ENCODE data around the gene SLX1B. TPM values are rescaled to one million over a fixed set of nuclear protein-coding genes. Genes with fewer than 3 reads are reported as not detected.
A peak's percentile ranks its signal among the peaks of the same experiment; 100 is the strongest.
"Not testable (repeated sequence)": the region's sequence is repeated elsewhere in the genome, so short reads cannot be mapped to it uniquely, and the experiment has no call there.

The SLX1B gene
- 77.9 and 137 TPM in 2 replicates for total RNA-seq (2014; rRNA removed; shearing (Covaris generic))

- not testable (repeated sequence) for DNase-seq (ENCODE audit: low spot score)
Measured at GRCh38 chr16:29454269-29454668, at the start of gene SLX1B, which contains the start of gene BOLA2. Gene SLX1B, plus strand, starts transcription at chr16:29454533. Gene BOLA2, minus strand, starts transcription at chr16:29454351. Its CDS starts 98 bp downstream, at chr16:29454253.

- DNase-seq (ENCODE audit: low spot score): peak; percentile 79
Measured at GRCh38 chr16:29405249-29405648, 49.1 kb upstream of the SLX1B start.

DNA sequence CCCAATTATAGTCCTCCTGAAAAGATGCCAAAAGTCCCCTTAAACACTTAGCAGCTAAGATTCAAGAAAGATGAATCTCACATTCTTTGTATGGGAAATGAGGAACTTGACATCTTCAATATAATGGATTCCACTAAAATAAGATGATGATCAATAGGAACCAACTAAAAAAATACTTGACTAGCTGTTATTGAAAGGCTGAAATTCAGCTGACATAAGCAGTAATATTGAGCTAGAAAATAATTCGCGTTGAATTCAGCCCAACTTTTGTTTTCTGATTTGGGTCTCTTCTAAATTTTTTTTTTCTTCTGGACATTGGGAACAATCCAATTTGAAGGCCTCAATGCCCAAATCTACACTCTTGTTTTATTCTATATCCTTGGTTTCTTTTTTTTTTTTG lies 30.7 kb upstream of the SLX1B start:
- not testable (repeated sequence) for DNase-seq (ENCODE audit: low spot score)

DNA sequence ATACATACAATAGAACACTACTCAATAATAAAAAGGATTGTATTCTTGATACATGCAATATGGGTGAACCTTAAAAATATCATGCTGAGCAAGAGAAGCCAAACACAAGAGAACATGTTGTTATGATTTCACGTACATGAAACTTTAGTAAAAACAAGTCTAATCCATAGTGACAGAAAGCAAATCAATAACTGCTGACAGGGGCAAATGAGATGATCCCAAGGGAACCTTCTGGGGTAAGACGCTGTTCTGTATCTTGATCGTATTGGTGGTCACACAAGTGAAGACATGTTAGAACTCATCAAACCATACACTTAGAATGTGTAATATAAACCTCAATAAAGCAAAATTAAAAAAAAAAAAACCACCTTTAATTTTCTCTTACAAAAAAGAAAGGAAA lies 28.9 kb upstream of the SLX1B start:
- DNase-seq (ENCODE audit: low spot score): not testable (repeated sequence)

DNA sequence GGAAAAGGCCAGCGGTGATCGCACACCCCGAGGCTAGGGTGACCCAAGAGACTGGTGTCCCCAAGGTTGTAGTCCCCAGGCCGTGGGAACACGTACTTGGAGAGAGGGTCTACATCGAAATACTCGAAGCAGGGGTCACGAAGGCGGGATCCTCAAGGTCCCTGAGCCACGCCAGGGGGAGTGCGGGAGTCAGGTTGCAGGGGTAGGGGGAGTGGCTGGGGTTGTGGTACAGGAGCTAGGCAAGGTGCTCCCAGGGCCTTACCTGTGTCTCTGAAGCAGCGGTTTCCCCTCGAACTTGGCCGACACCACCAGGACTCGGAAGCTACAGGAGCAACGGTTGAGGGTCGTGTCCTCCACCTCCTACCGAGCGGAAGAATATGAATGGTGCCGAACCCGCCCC lies 579 bp upstream of the SLX1B start:
- DNase-seq (ENCODE audit: low spot score): not testable (repeated sequence)

- DNase-seq (ENCODE audit: low spot score): not testable (repeated sequence)
Measured at GRCh38 chr16:29454828-29455227, 495 bp downstream of the SLX1B start.

DNA sequence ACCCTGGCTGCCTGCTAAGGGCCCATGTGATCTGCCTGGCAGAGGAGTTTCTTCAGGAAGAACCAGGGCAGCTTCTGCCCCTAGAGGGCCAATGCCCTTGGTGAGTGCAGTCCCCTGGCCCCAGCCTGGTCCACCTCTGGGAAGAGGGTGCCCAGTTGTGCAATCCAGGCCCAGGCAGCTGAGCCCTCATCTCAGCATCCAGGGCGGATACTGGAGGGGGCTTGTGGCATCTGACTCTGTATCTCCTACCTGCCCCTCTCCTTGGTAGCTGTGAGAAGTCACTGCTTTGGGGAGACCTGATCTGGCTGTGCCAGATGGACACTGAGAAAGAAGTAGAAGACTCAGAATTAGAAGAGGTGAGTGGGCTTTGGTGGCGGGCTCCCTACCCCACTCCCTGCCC lies 3.3 kb downstream of the SLX1B start:
- DNase-seq (ENCODE audit: low spot score): not testable (repeated sequence)

GRCh38 chr16:29459706-29460646 lies 5.6 kb downstream of the SLX1B start, which contains the start of gene SULT1A4:
Gene SULT1A4, plus strand, starts transcription at chr16:29459913. Its CDS starts 1,473 bp downstream, at chr16:29461386.
- not testable (repeated sequence) for DNase-seq (ENCODE audit: low spot score)

DNA sequence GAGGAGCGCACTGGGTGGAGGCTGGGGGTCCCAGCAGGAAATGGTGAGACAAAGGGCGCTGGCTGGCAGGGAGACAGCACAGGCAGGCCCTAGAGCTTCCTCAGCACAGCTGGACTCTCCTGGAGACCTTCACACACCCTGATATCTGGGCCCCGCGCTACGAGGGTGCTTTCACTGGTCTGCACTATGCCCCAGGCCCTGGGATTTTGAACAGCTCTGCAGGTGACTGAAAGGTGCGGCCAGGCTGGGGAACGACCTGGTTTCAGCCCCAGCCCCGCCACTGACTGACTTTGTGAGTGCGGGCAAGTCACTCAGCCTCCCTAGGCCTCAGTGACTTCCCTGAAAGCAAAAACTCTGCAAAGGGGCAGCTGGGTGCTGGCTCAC lies 6.3 kb downstream of the SLX1B start:
- not testable (repeated sequence) for DNase-seq (ENCODE audit: low spot score)

GRCh38 chr16:29465985-29466824 lies 11.9 kb downstream of the SLX1B start:
- DNase-seq (ENCODE audit: low spot score): not testable (repeated sequence)

GRCh38 chr16:29466904-29467303 lies 12.6 kb downstream of the SLX1B start:
- DNase-seq (ENCODE audit: low spot score): not testable (repeated sequence)

- DNase-seq (ENCODE audit: low spot score): not testable (repeated sequence)
Measured at GRCh38 chr16:29467654-29468366, 13.5 kb downstream of the SLX1B start.

GRCh38 chr16:29469660-29470059 lies 15.3 kb downstream of the SLX1B start:
- not testable (repeated sequence) for DNase-seq (ENCODE audit: low spot score)

- not testable (repeated sequence) for DNase-seq (ENCODE audit: low spot score)
Measured at GRCh38 chr16:29472065-29472464, 17.7 kb downstream of the SLX1B start.

DNA sequence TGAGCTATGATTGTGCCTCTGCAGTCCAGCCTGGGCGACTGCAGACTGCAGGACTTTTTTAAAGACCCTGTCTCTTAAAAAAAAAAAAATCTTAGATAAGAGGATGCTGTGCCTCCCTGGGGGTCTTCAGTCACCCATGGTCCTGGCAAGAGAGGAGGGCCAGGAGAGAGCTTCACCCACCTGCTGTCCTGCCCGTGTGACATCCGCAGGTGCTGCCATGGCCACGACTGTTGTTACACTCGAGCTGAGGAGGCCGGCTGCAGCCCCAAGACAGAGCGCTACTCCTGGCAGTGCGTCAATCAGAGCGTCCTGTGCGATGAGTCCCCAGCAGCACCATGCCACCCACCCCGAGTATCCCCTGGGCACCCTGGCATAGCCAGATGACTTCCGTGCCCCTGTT lies 27.9 kb downstream of the SLX1B start:
- not testable (repeated sequence) for DNase-seq (ENCODE audit: low spot score)

GRCh38 chr16:29506308-29506707 lies 52.0 kb downstream of the SLX1B start, which contains the start of gene NPIPB12:
Gene NPIPB12, minus strand, starts transcription at chr16:29506408.
- not testable (repeated sequence) for DNase-seq (ENCODE audit: low spot score)

Other genes with a start within 250 kb of the SLX1B start
- gene NPIPB11, start 47.8 kb upstream of the SLX1B start, total RNA-seq (2014; rRNA removed; shearing (Covaris generic)): 0.05 TPM in 1 of 2 replicates, not detected in the other
- gene BOLA2, start 182 bp upstream of the SLX1B start, total RNA-seq (2014; rRNA removed; shearing (Covaris generic)): 26.9 and 38.1 TPM in 2 replicates
- gene SULT1A4, start 5.4 kb downstream of the SLX1B start, total RNA-seq (2014; rRNA removed; shearing (Covaris generic)): 14.2 and 19.6 TPM in 2 replicates
- gene NPIPB12, start 51.9 kb downstream of the SLX1B start, total RNA-seq (2014; rRNA removed; shearing (Covaris generic)): 6.2 and 7.1 TPM in 2 replicates
- 12.6 and 15.7 TPM in 2 replicates for gene SPN, start 208.7 kb downstream of the SLX1B start, total RNA-seq (2014; rRNA removed; shearing (Covaris generic))
- 83.7 and 122 TPM in 2 replicates for gene QPRT, start 224.6 kb downstream of the SLX1B start, total RNA-seq (2014; rRNA removed; shearing (Covaris generic))